ENCODE measurements around the gene CFAP92. TPM values are rescaled to one million over a fixed set of nuclear protein-coding genes. Genes with fewer than 3 reads are reported as not detected.
"Not testable (repeated sequence)": the region's sequence is repeated elsewhere in the genome, so short reads cannot be mapped to it uniquely, and the experiment has no call there.

The CFAP92 gene
- total RNA-seq, 1 donor from 2014 or later, result not detected

DNA sequence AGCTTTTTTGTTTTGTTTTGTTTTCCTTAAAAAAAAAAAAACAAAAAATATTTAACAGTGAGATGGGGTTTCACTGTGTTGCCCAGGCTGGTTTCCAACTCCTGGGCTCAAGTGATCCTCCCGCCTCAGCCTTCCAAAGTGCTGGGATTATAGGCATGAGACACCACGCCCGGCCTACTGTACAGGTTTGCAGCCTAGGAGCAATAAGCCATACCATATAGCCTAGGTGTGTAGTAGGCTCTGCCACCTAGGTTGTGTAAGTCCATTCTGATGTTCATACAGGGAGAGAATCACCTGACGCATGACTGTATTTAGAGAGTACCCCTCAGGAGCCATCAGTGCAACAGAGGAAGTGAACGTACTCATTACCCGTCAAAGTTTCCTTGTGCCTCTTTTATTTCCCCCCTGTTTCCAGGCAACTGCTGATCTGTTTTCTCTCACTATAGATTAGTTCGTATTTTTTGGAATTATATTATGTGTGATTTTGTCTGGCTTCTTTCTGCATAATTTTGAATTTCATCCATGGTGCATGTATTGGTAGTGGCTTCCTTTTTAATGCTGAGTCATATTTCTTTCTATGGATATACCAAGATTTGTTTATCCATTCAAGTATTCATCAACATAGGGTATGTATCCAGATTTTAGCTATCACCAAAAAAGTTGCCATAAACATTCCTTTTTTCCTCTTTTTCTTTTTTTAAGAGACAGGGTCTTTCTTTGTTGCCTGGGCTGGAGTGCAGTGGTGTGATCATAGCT, 104.6 kb downstream of the CFAP92 start:
- Mint-ChIP-seq H3K9me3 (ENCODE audit: unreplicated experiment) (no peaks in the 10 kb centered on the region), H3K27me3 (ENCODE audit: unreplicated experiment) (no peaks in the 10 kb centered on the region), H3K4me3 (ENCODE audit: unreplicated experiment) (no peak overlapping the region), H3K36me3 (ENCODE audit: unreplicated experiment) (peaks cover 21% of the 10 kb centered on the region), H3K27ac (ENCODE audit: unreplicated experiment) (peak overlapping the region; percentile 4), H3K4me1 (ENCODE audit: unreplicated experiment) (no peaks in the 10 kb centered on the region)
- TF ChIP-seq, protein P1, sequence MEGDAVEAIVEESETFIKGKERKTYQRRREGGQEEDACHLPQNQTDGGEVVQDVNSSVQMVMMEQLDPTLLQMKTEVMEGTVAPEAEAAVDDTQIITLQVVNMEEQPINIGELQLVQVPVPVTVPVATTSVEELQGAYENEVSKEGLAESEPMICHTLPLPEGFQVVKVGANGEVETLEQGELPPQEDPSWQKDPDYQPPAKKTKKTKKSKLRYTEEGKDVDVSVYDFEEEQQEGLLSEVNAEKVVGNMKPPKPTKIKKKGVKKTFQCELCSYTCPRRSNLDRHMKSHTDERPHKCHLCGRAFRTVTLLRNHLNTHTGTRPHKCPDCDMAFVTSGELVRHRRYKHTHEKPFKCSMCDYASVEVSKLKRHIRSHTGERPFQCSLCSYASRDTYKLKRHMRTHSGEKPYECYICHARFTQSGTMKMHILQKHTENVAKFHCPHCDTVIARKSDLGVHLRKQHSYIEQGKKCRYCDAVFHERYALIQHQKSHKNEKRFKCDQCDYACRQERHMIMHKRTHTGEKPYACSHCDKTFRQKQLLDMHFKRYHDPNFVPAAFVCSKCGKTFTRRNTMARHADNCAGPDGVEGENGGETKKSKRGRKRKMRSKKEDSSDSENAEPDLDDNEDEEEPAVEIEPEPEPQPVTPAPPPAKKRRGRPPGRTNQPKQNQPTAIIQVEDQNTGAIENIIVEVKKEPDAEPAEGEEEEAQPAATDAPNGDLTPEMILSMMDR (IDR thresholded peaks at IDR 0.05), result no peak
- DNase-seq (ENCODE audit: extremely low spot score, unreplicated experiment), result no peak

DNA sequence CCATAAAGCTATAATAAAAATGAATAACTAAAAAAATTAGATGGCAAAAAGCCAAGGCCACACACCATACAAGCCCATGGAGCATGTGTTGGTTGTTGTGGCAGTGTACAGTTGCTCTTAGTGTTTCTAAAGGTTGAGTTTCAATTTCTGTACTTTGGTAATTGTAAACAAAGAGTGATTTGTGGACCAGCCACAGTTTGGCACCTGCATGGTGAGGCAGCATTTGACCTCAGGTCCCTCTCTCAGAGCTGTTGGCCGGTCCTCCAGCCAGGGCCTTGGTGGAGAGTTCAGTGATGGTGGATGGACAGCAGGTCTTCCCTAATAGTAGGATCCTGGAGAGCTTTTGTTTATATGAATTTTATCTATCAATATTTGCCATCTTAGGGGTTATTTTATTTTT, 108.9 kb downstream of the CFAP92 start:
- no peak overlapping the region for H3K4me3 Mint-ChIP-seq (ENCODE audit: unreplicated experiment)
- H3K9me3 Mint-ChIP-seq (ENCODE audit: unreplicated experiment), result no peaks in the 10 kb centered on the region
- no peak overlapping the region for H3K27ac Mint-ChIP-seq (ENCODE audit: unreplicated experiment)
- TF ChIP-seq, protein P1 (IDR thresholded peaks at IDR 0.05), result no peak
- DNase-seq (ENCODE audit: extremely low spot score, unreplicated experiment), result no peak
- peaks cover 24% of the 10 kb centered on the region for H3K4me1 Mint-ChIP-seq (ENCODE audit: unreplicated experiment)
- peaks cover 21% of the 10 kb centered on the region for H3K36me3 Mint-ChIP-seq (ENCODE audit: unreplicated experiment)
- H3K27me3 Mint-ChIP-seq (ENCODE audit: unreplicated experiment), result no peaks in the 10 kb centered on the region

DNA sequence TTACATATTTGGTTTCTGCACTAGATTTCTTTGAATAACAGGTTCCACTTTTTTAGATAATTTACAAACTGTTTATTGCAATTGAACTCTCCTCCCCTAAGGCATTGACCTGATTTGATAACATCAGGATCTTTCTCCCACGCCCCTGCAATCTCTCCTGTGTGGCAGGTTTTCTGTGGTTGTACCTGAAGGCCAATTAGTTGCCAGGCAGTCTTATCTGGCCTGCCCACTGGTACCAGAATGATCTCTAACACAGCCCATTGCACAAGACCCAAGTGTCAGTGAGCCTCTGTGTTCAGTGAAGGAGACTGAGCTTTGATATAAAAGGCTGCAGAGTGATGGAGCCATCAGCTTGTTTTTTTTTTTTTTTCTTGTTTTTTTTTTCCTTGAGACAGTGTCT, 111.2 kb downstream of the CFAP92 start:
- Mint-ChIP-seq H3K4me1 (ENCODE audit: unreplicated experiment) (peaks cover 42% of the 10 kb centered on the region), H3K27ac (ENCODE audit: unreplicated experiment) (no peak overlapping the region), H3K27me3 (ENCODE audit: unreplicated experiment) (no peaks in the 10 kb centered on the region), H3K9me3 (ENCODE audit: unreplicated experiment) (no peaks in the 10 kb centered on the region), H3K36me3 (ENCODE audit: unreplicated experiment) (peaks cover 16% of the 10 kb centered on the region), H3K4me3 (ENCODE audit: unreplicated experiment) (no peak overlapping the region)
- DNase-seq (ENCODE audit: extremely low spot score, unreplicated experiment), result no peak
- TF ChIP-seq, protein P1 (IDR thresholded peaks at IDR 0.05), result no peak

DNA sequence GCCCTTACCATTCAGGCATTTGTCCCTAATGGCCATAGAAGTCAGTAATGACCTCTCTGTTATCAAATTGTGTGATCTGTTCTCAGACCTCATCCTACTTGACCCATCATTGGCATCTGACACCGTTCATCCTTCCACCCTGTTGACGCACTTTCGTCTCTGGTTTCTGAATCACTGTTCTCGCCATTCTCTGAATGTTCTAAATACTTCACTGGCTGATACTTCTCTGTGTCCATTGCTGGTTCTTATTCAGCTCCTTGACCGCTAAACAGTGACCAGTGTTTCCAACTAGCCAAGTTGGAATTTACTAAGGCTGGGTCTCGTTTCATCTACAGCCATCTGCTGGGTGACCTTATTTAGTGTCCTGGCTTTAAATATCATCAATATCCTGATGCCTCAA, 112.3 kb downstream of the CFAP92 start:
- peaks cover 13% of the 10 kb centered on the region for H3K36me3 Mint-ChIP-seq (ENCODE audit: unreplicated experiment)
- H3K9me3 Mint-ChIP-seq (ENCODE audit: unreplicated experiment), result no peaks in the 10 kb centered on the region
- H3K27me3 Mint-ChIP-seq (ENCODE audit: unreplicated experiment), result no peaks in the 10 kb centered on the region
- TF ChIP-seq, protein P1 (IDR thresholded peaks at IDR 0.05), result no peak
- H3K4me1 Mint-ChIP-seq (ENCODE audit: unreplicated experiment), result peaks cover 44% of the 10 kb centered on the region
- no peak overlapping the region for H3K27ac Mint-ChIP-seq (ENCODE audit: unreplicated experiment)
- DNase-seq (ENCODE audit: extremely low spot score, unreplicated experiment), result no peak
- peak overlapping the region; percentile 27 for H3K4me3 Mint-ChIP-seq (ENCODE audit: unreplicated experiment)

DNA sequence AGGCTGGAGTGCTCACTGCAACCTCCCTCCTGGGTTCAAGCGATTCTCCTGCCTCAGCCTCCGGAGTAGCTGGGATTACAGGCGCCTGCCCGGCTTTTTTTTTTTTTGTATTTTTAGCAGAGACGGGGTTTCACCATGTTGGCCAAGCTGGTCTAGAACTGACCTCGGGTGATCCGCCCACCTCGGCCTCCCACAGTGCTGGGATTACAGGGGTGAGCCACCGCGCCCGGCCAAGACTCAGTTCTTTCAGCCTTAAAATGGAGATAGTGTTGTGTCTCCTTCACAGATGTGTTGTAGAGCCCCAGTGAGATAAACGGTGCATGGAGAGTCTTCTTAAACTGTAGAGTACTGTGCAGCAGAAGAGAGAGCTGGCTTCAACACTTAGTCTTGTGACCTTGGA, 113.4 kb downstream of the CFAP92 start:
- Mint-ChIP-seq H3K4me3 (ENCODE audit: unreplicated experiment) (peak overlapping the region; percentile 87), H3K36me3 (ENCODE audit: unreplicated experiment) (peaks cover 13% of the 10 kb centered on the region), H3K4me1 (ENCODE audit: unreplicated experiment) (peaks cover 44% of the 10 kb centered on the region), H3K27ac (ENCODE audit: unreplicated experiment) (peak overlapping the region; percentile 96)
- not testable (repeated sequence) for DNase-seq (ENCODE audit: extremely low spot score, unreplicated experiment); H3K27me3 Mint-ChIP-seq (ENCODE audit: unreplicated experiment); H3K9me3 Mint-ChIP-seq (ENCODE audit: unreplicated experiment)
